ENCODE data around the gene TBC1D14.
A peak's percentile ranks its signal among the peaks of the same experiment; 100 is the strongest.

The TBC1D14 gene

DNA sequence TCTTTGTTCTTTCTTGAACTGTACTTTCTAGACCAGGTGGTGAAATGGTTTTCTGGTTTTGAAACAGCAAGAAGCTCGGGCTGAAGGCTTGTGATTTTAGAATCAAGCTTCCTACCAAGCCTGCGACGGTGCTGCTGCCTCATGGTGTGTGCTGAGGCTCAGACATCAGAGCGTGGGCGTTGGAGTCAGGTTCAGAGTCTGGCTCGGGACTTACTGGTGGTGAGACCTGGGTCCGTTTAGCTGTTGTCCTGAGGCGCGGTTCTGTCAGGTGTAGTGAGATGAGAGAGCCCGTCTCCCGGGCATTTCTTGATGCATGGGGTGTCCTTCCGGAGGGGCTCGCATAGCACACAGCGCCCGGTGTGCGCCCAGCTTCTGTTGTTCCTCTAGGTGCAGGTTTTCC, 113.9 kb downstream of the TBC1D14 start:
- in situ Hi-C loops (cut with MboI; ENCODE audit: low sequenced_read_pairs, unreplicated experiment), result no loop called here
- no peak for TF ChIP-seq CTCF (IDR thresholded peaks at IDR 0.05; ENCODE audit: borderline replicate concordance, control extremely low read depth, extremely low read depth, insufficient read depth, missing control alignments)
- DNase-seq (ENCODE audit: low spot score), result no peak

- no peak for TF ChIP-seq CTCF (IDR thresholded peaks at IDR 0.05; ENCODE audit: borderline replicate concordance, control extremely low read depth, extremely low read depth, insufficient read depth, missing control alignments)
- no peak for DNase-seq (ENCODE audit: low spot score)
- in situ Hi-C loops (cut with MboI; ENCODE audit: low sequenced_read_pairs, unreplicated experiment), result no loop called here
Measured at GRCh38 chr4:7023901-7024300, 114.3 kb downstream of the TBC1D14 start.

GRCh38 chr4:7024336-7024890, 114.8 kb downstream of the TBC1D14 start:
- DNase-seq (ENCODE audit: low spot score), result peak; percentile 59
- no peak for TF ChIP-seq CTCF (IDR thresholded peaks at IDR 0.05; ENCODE audit: borderline replicate concordance, control extremely low read depth, extremely low read depth, insufficient read depth, missing control alignments)
- in situ Hi-C loops (cut with MboI; ENCODE audit: low sequenced_read_pairs, unreplicated experiment), result no loop called here

DNA sequence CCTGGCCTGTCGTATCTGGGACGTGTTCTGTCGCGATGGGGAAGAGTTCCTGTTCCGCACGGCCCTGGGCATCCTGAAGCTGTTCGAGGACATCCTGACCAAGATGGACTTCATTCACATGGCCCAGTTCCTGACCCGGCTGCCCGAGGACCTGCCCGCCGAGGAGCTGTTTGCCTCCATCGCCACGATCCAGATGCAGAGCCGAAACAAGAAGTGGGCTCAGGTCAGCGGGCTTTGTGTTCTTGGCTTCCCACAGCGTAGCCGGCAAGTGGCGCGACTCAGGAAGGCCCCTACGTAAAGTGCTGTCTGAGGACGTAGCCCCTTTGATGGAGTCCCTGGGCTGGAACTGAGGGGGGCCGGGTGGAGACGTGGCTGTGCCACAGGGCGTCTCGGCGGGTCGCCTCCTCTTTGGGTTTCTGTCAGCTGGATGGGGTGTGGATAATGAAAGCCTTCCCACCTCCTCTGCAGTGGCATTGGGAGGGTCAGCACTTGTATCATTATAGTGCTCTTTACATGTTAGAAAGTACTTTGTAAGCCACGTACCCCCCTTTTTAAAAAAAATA, 115.5 kb downstream of the TBC1D14 start:
- TF ChIP-seq CTCF (IDR thresholded peaks at IDR 0.05; ENCODE audit: borderline replicate concordance, control extremely low read depth, extremely low read depth, insufficient read depth, missing control alignments), result no peak
- in situ Hi-C loops (cut with MboI; ENCODE audit: low sequenced_read_pairs, unreplicated experiment), result no loop called here

GRCh38 chr4:7026107-7026506, 116.5 kb downstream of the TBC1D14 start:
- no peak for TF ChIP-seq CTCF (IDR thresholded peaks at IDR 0.05; ENCODE audit: borderline replicate concordance, control extremely low read depth, extremely low read depth, insufficient read depth, missing control alignments)
- in situ Hi-C loops (cut with MboI; ENCODE audit: low sequenced_read_pairs, unreplicated experiment), result no loop called here
- no peak for DNase-seq (ENCODE audit: low spot score)

More for the DNA sequence above, 115.5 kb downstream of the TBC1D14 start:
- DNase-seq (ENCODE audit: low spot score), result no peak

DNA sequence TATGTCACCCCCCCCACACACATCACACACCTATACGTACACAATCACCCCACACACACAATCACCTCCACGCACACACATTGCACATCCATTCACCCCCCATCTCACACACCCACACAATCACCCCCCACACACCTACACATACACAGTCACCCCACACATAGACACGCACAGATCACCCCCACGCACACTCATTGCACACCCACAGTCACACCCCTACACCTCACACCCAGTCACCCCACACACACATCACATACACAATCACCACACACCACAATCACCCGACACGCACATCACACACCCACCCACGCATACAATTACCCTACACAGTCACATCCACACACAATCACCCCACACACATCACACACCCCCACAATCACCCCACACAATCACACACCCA, 117.7 kb downstream of the TBC1D14 start:
- no peak for TF ChIP-seq CTCF (IDR thresholded peaks at IDR 0.05; ENCODE audit: borderline replicate concordance, control extremely low read depth, extremely low read depth, insufficient read depth, missing control alignments)
- in situ Hi-C loops (cut with MboI; ENCODE audit: low sequenced_read_pairs, unreplicated experiment), result no loop called here
- DNase-seq (ENCODE audit: low spot score), result no peak
